ENCODE data around the gene ACKR4. TPM values are rescaled to one million over a fixed set of nuclear protein-coding genes. Genes with fewer than 3 reads are reported as not detected.

Gene ACKR4
- total RNA-seq, 6 experiments from 2014 or later: 0.15 to 0.30 (median 0.19) TPM; not detected in 1

DNA sequence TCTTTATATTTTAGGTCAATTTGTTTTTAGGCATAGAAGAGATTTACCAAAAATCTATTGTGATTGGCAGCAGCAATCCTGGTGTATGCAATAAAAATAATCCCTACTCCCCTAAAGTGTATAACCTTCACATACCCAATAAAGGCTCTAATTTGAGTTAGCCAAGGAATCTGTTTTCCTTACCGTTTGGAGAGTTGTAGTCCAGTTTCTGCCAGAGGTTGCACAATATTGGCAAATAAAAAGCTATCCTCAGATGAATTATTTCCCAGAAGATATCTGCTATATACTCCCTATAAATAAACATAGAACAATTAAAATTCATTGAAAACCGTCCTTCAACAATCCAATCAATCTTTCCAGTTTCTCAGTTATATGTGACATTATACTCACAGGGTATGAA lies 31.1 kb downstream of the ACKR4 start:
- no peaks in the 10 kb centered on the region for H3K27me3 ChIP-seq
- 39% methylated on average over 2 of the region's 2 CpGs for WGBS (ENCODE audit: insufficient coverage, low coverage, low lambda C conversion rate, missing lambda C conversion rate)
- no peaks in the 10 kb centered on the region for H3K4me1 ChIP-seq
- no peak overlapping the region for H3K27ac ChIP-seq
- DNase-seq (no peak), ATAC-seq (peak in 3 of 4 donors; percentile 49 to 67 (median 62))
- TF ChIP-seq CTCF (IDR thresholded peaks at IDR 0.05): no peak
- no peaks in the 10 kb centered on the region for H3K9me3 ChIP-seq
- H3K4me3 ChIP-seq: no peak overlapping the region
- peaks cover 0 to 44% (median 29%) of the 10 kb centered on the region in 4 donors for H3K36me3 ChIP-seq
- intact Hi-C loops (cut with DNase I): no loop called here

DNA sequence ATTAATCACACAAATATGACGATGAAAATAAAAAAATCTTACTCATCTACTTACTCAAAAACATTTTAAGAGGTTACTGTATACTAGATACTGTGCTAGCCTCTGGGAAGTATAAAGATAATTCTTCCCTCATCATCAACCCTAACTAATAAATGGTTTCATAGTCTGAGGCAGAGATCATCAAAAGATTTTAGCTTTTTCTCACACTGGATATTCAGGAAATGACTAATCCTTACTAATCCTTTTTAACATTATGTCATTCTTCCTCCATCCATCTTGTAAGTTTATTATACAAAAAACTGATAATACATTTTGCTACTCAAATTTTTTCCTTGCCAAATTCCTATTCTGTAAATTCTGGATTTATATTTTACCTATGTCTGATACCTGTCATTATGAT lies 32.9 kb downstream of the ACKR4 start:
- TF ChIP-seq CTCF (IDR thresholded peaks at IDR 0.05): no peak
- no peak for TF ChIP-seq POLR2A (IDR thresholded peaks at IDR 0.05)

DNA sequence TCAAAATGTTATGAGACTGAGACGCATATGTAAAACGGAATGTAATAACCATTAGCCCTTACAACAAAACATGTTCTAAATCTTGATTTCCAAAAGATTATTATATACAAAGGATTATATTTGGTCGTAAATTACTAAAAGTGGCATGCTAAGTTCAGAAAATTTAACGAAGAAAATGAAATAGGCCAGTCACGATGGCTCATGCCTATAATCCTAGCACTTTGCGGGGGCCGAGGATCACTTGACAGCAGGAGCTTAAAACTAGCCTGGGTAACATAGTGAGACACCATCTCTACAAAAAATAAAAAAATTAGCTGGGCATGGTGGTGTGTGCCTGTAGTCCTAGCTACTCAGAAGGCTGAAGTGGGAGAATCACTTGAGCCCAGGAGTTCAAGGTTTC lies 33.5 kb downstream of the ACKR4 start:
- H3K4me3 ChIP-seq: no peak overlapping the region
- H3K36me3 ChIP-seq: peaks cover 0 to 35% (median 27%) of the 10 kb centered on the region in 4 donors
- 93% methylated on average over 7 of the region's 7 CpGs for WGBS (ENCODE audit: insufficient coverage, low coverage, low lambda C conversion rate, missing lambda C conversion rate)
- ATAC-seq (no peak), DNase-seq (no peak)
- TF ChIP-seq POLR2A (IDR thresholded peaks at IDR 0.05): no peak
- no peak for TF ChIP-seq CTCF (IDR thresholded peaks at IDR 0.05)
- no peaks in the 10 kb centered on the region for H3K4me1 ChIP-seq
- no peak overlapping the region for H3K27ac ChIP-seq
- no peaks in the 10 kb centered on the region for H3K27me3 ChIP-seq
- no peaks in the 10 kb centered on the region for H3K9me3 ChIP-seq
- intact Hi-C loops (cut with DNase I): no loop called here

More for the DNA sequence above, 32.9 kb downstream of the ACKR4 start:
- intact Hi-C loops (cut with DNase I): no loop called here
- no peaks in the 10 kb centered on the region for H3K27me3 ChIP-seq
- no peaks in the 10 kb centered on the region for H3K4me1 ChIP-seq
- ATAC-seq: no peak
- H3K9me3 ChIP-seq: no peaks in the 10 kb centered on the region
- H3K4me3 ChIP-seq: no peak overlapping the region
- peaks cover 0 to 39% (median 29%) of the 10 kb centered on the region in 4 donors for H3K36me3 ChIP-seq
- 70% methylated on average over 1 of the region's 1 CpG for WGBS (ENCODE audit: insufficient coverage, low coverage, low lambda C conversion rate, missing lambda C conversion rate)
- H3K27ac ChIP-seq: no peak overlapping the region
- DNase-seq: no peak

- H3K9me3 ChIP-seq: no peaks in the 10 kb centered on the region
- peaks cover 0 to 40% (median 15%) of the 10 kb centered on the region in 4 donors for H3K36me3 ChIP-seq
- peaks cover 0 to 2% (median 0%) of the 10 kb centered on the region in 4 donors for H3K4me1 ChIP-seq
- ATAC-seq (no peak), DNase-seq (no peak)
- TF ChIP-seq POLR2A (IDR thresholded peaks at IDR 0.05) (no peak), CTCF (IDR thresholded peaks at IDR 0.05) (no peak)
- intact Hi-C loops (cut with DNase I): no loop called here
- H3K4me3 ChIP-seq: no peak overlapping the region
- H3K27ac ChIP-seq: no peak overlapping the region
- no peaks in the 10 kb centered on the region for H3K27me3 ChIP-seq
These were observed 38.0 kb downstream of the ACKR4 start for GRCh38 chr3:132635052-132635451.

DNA sequence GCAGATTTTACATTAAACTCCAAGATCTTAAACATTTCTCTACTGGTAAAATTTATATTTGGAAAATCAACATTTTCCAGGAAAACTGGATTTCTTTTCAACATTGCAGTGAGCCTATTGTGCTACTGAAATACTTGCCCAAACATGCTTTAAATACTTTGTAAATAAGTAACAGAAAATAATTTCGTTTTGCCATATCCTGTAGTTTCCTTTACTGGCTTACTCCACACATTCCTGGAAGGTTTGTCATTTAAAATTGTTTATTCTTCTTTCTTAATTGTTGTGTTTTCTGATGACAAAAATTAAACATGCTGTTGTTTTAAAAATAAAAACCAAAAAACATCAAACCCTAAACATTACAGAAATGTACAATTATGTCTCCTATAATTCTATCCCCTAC lies 40.5 kb downstream of the ACKR4 start:
- no peak for TF ChIP-seq CTCF (IDR thresholded peaks at IDR 0.05)
- no peak for TF ChIP-seq POLR2A (IDR thresholded peaks at IDR 0.05)
- no peaks in the 10 kb centered on the region for H3K27me3 ChIP-seq
- H3K36me3 ChIP-seq: peaks cover 0 to 52% (median 17%) of the 10 kb centered on the region in 4 donors
- no peak overlapping the region for H3K4me3 ChIP-seq
- H3K9me3 ChIP-seq: no peaks in the 10 kb centered on the region
- ATAC-seq (peak in 1 of 4 donors; percentile 67), DNase-seq (no peak)
- 18% methylated on average over 1 of the region's 1 CpG for WGBS (ENCODE audit: insufficient coverage, low coverage, low lambda C conversion rate, missing lambda C conversion rate)
- H3K27ac ChIP-seq: no peak overlapping the region
- intact Hi-C loops (cut with DNase I): no loop called here
- peaks cover 0 to 2% (median 0%) of the 10 kb centered on the region in 4 donors for H3K4me1 ChIP-seq

Data from right lobe of liver (tissue), 6 donors.